CD4-positive, alpha-beta T cell treated with Interferon alpha-2 for 1 hour (primary cell): ENCODE results near the gene OR4K13.

Experiments
- DNase-seq, 2 donors: peaks; one replicate each; pipeline ENCODE4 v3.0.0-alpha.2; 2020 to 2022

Gene OR4K13, protein sequence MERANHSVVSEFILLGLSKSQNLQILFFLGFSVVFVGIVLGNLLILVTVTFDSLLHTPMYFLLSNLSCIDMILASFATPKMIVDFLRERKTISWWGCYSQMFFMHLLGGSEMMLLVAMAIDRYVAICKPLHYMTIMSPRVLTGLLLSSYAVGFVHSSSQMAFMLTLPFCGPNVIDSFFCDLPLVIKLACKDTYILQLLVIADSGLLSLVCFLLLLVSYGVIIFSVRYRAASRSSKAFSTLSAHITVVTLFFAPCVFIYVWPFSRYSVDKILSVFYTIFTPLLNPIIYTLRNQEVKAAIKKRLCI

DNA sequence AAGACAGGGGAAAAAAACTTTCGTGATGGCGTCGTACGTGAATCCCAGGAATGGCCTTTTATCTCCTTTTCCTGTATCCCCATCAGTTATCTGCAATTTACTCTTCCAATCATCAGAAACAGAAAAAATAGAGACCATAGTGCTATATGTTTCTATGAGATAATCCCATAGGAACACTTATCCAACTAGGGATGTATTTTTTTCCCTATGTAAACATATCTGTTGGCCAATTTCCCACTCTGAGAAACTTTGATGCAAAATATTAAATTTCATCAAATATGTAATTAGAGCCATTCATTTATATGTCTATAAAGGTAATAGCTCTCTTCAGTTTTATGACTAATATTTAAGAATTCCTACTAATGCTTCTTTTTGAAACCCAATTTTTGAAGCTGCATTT is at the start of gene OR4K13:
OR4K13 (minus strand) TSS at position 101 of the 400 bp plus-strand sequence. CDS start 1,280 bp downstream, outside the sequence.
- DNase-seq, result no peak

DNA sequence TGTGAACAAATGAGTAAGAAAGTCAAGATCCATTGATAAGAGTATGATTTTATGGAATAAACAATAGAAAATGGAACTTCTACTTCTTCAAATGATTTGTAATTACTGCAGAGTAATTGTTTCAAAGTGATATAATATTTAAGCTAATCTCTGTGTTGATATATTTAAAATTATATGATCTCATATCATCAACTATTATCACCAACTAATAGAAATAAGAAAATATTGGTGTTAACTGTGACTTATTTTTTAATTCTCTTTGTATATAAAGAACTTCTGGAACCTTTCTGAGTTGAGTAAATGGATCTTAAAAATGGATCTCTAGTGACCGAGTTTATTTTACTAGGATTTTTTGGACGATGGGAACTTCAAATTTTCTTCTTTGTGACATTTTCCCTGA is 23.9 kb upstream of the OR4K13 start, which contains the start of gene OR4L1:
OR4L1 (plus strand) TSS at position 301 of the 400 bp plus-strand sequence; CDS start at position 301, 0 bp downstream.
- DNase-seq, result no peak

DNA sequence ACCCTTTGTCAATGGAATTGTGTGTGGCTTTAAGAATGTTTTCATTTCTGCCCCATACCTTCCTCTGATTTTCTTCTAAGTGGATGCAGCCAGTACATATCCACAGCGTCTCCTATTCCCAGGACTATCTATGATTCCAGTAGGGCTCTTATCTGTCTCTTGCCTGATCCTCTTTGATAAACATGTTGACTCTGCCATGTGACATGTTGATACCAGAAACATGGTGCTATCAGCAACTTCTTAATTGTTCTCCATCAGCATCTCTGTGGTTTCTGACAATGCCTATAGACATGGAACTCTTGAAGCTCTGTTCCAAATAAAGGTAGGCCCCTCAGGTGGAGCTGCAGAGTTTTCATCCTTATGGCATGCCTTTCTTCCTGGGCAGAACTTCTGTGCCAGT is 12.4 kb upstream of the OR4K13 start:
- DNase-seq, result no peak

DNA sequence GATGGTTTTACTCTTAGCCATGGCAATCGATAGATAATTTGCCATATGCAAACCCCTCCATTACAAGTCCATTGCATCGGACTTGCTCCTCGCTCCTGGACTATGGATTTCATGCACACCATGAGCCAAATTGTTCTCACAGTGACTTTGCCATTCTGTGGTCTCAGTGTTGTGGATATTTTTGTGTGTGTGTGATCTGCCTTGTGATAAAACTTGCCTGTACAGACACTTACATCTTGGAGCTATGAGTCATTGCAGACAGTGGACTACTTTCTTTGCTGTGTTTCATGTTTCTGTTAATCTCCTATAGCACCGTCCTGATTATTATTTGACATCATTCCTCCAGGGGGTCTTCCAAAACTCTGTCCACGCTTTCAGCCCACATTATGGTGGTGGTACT is 8.4 kb upstream of the OR4K13 start:
- no peak for DNase-seq

DNA sequence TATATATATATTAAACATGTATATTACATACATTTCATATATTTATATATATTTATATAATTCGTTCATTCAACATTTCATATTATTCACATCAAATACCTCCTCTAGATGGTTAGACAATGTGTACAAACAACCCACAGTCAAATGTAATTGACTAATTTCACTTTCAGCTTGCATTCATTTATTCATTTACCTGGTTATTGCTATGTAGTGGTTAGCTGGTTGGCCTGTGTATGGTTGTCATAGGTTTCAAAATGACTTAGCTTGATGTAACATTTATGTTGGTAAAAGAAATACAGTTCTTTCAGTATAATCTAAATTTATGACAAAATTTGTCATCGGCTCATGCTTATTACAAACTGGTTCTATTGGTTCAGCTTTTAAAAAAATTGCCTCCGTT is 389 bp downstream of the OR4K13 start:
- DNase-seq, result no peak

DNA sequence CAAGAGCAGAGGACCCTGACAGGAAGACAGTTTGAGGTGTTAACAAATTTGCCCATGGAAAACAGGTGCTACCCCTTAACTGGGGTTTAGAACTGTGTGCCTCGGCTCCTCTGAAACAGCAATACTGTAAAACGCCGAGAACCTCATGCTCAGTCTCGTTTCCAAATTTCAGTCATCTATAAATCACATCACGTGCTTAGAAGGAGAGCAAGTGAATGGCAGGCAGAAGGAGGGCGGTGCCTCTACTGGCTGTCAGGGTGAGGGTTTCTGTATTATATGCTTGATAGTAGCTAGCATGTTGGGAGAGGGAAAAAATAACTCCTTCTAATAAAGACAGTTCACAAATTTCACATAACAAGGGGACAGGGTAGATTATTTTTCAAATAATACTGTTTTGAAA is 4.8 kb downstream of the OR4K13 start:
- no peak for DNase-seq

DNA sequence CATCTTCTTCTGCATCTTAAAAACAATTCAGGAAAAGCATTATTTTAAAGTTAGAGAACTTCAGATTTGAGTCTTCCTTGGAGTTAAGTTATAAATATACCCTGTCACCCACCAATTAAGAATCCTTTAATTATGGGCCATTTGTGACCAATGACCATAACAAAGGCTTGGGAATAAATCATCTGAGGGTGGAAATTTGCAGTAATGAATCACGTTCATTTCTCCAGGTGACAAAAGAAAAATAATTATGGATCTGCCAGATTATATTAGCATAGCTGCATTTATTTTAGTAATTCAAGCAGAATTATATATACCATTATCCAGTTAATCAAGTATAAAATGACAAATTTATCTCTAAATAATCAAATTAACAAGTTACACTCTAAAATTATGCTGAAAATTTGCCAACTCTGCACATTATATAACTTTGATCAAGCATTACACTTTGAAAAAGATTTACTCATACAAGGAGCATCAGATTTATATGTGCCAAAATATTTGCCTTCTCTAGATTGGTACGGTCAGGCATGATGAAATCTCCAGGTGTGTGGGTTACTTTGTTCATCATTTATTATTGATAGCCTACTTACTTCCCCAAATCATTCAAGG is 16.5 kb downstream of the OR4K13 start, which contains the start of gene OR4K14:
OR4K14 (minus strand) TSS at position 51 of the 609 bp plus-strand sequence. CDS start 4,114 bp downstream, outside the sequence.
- no peak for DNase-seq

DNA sequence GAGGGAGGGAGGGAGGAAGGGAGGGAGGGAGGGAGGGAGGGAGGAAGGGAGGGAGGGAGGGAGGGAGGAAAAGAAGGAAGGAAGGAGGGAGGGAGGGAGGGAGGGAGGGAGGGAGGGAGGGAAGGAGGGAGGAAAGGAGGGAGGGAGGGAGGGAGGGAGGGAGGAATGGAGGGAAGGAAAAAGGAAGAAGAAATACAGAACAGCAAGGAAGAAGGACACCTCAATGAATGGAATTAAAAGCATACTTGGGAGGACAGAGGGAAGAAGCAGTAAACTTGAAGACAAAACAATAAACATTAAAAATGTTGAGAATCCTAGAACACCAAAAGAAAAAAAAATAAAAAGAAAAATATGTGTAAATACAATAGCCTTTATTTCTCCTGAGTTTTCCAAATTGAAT is 27.7 kb downstream of the OR4K13 start:
- no peak for DNase-seq

DNA sequence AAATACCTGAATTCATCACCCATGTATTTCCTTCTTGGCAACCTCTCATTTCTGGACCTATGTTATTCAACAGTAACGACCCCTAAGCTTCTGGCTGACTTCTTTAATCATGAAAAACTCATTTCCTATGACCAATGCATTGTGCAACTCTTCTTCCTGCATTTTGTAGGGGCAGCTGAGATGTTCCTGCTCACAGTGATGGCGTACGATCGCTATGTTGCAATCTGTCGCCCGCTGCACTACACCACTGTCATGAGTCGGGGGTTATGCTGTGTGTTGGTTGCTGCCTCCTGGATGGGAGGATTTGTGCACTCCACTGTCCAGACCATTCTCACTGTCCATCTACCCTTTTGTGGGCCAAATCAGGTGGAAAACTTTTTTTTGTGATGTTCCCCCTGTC is 33.5 kb downstream of the OR4K13 start:
- no peak for DNase-seq

DNA sequence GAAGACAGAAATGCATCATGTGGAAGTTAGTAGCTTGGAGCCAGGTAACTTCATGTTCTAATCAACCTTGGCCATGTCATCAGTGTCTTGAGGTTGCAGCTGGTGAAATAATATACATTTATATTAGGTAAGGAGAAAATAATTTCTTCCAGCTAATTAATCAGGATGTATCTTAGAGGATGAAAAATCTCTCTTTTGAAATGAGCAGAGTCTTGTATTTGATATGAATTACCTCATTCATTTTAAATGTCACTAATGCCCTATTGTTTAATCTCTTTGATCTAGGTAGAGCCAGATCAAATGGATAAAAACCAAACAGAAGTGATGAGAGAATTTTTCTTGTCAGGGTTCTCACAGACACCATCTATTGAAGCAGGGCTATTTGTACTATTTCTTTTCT is 34.0 kb downstream of the OR4K13 start, which contains the start of gene OR4Q2:
OR4Q2 (plus strand) TSS at position 301 of the 400 bp plus-strand sequence.
- no peak for DNase-seq

DNA sequence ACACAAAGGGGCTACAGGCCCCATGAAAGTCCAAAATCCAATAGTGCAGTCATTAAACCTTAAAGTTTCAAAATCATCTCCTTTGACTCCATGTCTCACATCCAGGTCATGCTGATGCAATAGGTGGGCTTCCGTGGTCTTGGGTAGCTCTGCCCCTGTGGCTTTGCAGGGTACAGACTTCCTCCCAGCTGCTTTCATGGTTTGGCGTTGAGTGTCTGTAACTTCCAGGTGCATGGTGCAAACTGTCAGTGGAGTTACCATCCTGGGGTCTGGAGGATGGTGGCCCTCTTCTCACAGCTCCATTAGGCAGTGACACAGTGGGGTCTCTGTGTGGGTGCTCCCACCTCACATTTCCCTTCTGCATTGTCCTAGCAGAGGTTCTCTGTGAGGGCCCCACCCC is 42.4 kb downstream of the OR4K13 start:
- no peak for DNase-seq
